GM12878 (cell line): ENCODE data around the gene GCFC2.

ENCODE experiments used
- CTCF ChIP-seq, 3 experiments: IDR thresholded peaks in 2 of 3; conservative IDR thresholded peaks in 1 of 3; 2 replicates each; pipeline ENCODE4 v1.5.1; 2011; ENCODE audit warnings: low read depth in 3 of 3, low read length in 3 of 3, mild to moderate bottlenecking in 3 of 3, control low read depth in 2 of 3, moderate library complexity in 2 of 3, inconsistent platforms in 1 of 3, mixed read lengths in 1 of 3; ENCODE audit not compliant: control insufficient read depth in 2 of 3, insufficient read depth in 1 of 3; ENCODE audit errors: extremely low read depth in 1 of 3
- POLR2A ChIP-seq: IDR thresholded peaks from 2 replicates; pipeline ENCODE4 v1.6.1; 2011; ENCODE audit warnings: low read depth, mild to moderate bottlenecking, low read length
- POLR2AphosphoS5 ChIP-seq: IDR thresholded peaks from 2 replicates; pipeline ENCODE4 v1.6.1; 2011; ENCODE audit warnings: mild to moderate bottlenecking, low read length, inconsistent platforms
- ZBTB11 ChIP-seq: fragments of 450-650 bp; formaldehyde crosslinking; IDR thresholded peaks from 2 replicates; pipeline ENCODE4 v1.5.0; 2022; ENCODE audit warnings: mild to moderate bottlenecking, missing genetic modification characterization
- ZBTB33 ChIP-seq: fragments of 450-650 bp; IDR thresholded peaks from 2 replicates; pipeline ENCODE4 v1.6.1; 2017; ENCODE audit warnings: mild to moderate bottlenecking

GRCh38 chr2:75643980-75644379 is 66.7 kb downstream of the GCFC2 start:
- TF ChIP-seq CTCF (IDR thresholded peaks at IDR 0.05 in 2 of 3, conservative IDR thresholded peaks at IDR 0.05 in 1 of 3; ENCODE audit: control insufficient read depth in 2 of 3, extremely low read depth in 1 of 3, insufficient read depth in 1 of 3, low read depth in 3 of 3, low read length in 3 of 3), result no peak
- no peak for TF ChIP-seq ZBTB33
- TF ChIP-seq ZBTB11, result no peak
- TF ChIP-seq POLR2AphosphoS5, result no peak
- TF ChIP-seq POLR2A, result no peak
